ENCODE data around the gene POLR1A. TPM values are rescaled to one million over a fixed set of nuclear protein-coding genes. Genes with fewer than 3 reads are reported as not detected.

Gene POLR1A
- total RNA-seq, 1 experiment from 2014 or later: 47.5 TPM

DNA sequence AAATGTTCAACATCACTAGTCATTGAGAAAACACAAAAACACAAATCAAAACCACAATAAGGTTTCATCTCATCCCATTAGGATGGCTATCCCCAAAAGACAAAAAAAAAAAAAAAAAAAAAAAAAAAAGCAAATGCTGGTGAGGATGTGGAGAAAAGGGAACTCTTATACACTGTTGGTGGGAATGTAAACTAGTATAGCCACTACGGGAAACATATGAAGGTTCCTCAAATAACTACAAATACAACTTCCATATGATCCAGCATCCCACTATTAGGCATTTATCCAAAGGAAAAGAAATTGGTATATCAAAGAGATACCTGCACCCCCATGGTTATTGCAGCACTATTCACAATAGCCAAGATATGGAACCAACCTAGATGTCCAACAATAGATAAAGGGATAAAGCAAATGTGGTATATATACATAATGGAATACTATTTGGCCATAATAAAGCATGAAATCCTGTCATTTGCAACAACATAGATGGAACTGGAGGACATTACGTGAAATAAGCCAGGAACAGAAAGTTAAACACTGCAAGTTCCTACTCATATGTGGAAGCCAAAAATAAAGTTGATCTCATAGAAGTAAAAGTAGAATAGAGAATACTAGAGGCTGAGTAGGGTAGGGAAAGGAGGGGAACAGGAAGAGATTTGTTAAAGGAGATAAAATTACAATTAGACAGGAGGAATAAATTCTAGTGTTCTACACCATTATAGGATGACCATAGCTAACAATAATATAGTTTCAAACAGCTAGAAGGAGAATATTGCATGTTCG, 8.4 kb downstream of the POLR1A start (continued):
- TF ChIP-seq, protein P1, sequence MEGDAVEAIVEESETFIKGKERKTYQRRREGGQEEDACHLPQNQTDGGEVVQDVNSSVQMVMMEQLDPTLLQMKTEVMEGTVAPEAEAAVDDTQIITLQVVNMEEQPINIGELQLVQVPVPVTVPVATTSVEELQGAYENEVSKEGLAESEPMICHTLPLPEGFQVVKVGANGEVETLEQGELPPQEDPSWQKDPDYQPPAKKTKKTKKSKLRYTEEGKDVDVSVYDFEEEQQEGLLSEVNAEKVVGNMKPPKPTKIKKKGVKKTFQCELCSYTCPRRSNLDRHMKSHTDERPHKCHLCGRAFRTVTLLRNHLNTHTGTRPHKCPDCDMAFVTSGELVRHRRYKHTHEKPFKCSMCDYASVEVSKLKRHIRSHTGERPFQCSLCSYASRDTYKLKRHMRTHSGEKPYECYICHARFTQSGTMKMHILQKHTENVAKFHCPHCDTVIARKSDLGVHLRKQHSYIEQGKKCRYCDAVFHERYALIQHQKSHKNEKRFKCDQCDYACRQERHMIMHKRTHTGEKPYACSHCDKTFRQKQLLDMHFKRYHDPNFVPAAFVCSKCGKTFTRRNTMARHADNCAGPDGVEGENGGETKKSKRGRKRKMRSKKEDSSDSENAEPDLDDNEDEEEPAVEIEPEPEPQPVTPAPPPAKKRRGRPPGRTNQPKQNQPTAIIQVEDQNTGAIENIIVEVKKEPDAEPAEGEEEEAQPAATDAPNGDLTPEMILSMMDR (IDR thresholded peaks at IDR 0.05): no peak
- TF ChIP-seq ZNF416 (CRISPR knock-in tag; IDR thresholded peaks at IDR 0.05): no peak
- TF ChIP-seq, protein P2, sequence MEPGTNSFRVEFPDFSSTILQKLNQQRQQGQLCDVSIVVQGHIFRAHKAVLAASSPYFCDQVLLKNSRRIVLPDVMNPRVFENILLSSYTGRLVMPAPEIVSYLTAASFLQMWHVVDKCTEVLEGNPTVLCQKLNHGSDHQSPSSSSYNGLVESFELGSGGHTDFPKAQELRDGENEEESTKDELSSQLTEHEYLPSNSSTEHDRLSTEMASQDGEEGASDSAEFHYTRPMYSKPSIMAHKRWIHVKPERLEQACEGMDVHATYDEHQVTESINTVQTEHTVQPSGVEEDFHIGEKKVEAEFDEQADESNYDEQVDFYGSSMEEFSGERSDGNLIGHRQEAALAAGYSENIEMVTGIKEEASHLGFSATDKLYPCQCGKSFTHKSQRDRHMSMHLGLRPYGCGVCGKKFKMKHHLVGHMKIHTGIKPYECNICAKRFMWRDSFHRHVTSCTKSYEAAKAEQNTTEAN (CRISPR knock-in tag; IDR thresholded peaks at IDR 0.05): no peak

DNA sequence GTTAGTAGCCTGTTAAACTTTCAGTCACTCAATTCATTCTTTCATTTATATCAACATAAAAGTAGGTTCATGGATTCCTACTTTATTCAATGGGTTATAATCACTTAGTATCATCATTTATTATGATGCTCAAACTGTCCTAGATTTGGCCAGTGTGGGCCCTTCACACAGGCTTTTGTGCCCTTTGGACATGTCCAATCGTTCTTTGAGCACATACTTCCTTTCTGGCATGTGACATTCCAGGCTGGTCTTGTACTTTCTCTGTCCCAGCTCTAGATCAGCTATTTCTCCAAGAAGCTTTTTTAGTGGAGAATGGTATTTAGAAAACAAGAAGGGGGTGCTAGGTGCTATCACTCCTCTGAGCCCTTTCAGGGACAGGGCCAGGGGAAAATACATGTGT, 11.5 kb downstream of the POLR1A start:
- H3K27ac Mint-ChIP-seq: no peak overlapping the region
- peaks cover 55% of the 10 kb centered on the region for H3K36me3 Mint-ChIP-seq
- TF ChIP-seq, protein P3, sequence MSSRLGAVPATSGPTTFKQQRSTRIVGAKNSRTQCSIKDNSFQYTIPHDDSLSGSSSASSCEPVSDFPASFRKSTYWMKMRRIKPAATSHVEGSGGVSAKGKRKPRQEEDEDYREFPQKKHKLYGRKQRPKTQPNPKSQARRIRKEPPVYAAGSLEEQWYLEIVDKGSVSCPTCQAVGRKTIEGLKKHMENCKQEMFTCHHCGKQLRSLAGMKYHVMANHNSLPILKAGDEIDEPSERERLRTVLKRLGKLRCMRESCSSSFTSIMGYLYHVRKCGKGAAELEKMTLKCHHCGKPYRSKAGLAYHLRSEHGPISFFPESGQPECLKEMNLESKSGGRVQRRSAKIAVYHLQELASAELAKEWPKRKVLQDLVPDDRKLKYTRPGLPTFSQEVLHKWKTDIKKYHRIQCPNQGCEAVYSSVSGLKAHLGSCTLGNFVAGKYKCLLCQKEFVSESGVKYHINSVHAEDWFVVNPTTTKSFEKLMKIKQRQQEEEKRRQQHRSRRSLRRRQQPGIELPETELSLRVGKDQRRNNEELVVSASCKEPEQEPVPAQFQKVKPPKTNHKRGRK (CRISPR knock-in tag; IDR thresholded peaks at IDR 0.05; ENCODE audit: borderline replicate concordance): no peak
- TF ChIP-seq, protein P4, sequence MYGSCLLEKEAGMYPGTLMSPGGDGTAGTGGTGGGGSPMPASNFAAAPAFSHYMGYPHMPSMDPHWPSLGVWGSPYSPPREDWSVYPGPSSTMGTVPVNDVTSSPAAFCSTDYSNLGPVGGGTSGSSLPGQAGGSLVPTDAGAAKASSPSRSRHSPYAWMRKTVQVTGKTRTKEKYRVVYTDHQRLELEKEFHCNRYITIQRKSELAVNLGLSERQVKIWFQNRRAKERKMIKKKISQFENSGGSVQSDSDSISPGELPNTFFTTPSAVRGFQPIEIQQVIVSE (CRISPR knock-in tag; IDR thresholded peaks at IDR 0.05; ENCODE audit: borderline replicate concordance): no peak
- TF ChIP-seq NFYB (CRISPR knock-in tag; conservative IDR thresholded peaks at IDR 0.05; ENCODE audit: low read depth): no peak
- TF ChIP-seq NR1H2 (CRISPR knock-in tag; IDR thresholded peaks at IDR 0.05): no peak
- TF ChIP-seq, protein P5, sequence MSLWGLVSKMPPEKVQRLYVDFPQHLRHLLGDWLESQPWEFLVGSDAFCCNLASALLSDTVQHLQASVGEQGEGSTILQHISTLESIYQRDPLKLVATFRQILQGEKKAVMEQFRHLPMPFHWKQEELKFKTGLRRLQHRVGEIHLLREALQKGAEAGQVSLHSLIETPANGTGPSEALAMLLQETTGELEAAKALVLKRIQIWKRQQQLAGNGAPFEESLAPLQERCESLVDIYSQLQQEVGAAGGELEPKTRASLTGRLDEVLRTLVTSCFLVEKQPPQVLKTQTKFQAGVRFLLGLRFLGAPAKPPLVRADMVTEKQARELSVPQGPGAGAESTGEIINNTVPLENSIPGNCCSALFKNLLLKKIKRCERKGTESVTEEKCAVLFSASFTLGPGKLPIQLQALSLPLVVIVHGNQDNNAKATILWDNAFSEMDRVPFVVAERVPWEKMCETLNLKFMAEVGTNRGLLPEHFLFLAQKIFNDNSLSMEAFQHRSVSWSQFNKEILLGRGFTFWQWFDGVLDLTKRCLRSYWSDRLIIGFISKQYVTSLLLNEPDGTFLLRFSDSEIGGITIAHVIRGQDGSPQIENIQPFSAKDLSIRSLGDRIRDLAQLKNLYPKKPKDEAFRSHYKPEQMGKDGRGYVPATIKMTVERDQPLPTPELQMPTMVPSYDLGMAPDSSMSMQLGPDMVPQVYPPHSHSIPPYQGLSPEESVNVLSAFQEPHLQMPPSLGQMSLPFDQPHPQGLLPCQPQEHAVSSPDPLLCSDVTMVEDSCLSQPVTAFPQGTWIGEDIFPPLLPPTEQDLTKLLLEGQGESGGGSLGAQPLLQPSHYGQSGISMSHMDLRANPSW (CRISPR knock-in tag; conservative IDR thresholded peaks at IDR 0.05; ENCODE audit: low read depth): no peak
- TF ChIP-seq, protein P6, sequence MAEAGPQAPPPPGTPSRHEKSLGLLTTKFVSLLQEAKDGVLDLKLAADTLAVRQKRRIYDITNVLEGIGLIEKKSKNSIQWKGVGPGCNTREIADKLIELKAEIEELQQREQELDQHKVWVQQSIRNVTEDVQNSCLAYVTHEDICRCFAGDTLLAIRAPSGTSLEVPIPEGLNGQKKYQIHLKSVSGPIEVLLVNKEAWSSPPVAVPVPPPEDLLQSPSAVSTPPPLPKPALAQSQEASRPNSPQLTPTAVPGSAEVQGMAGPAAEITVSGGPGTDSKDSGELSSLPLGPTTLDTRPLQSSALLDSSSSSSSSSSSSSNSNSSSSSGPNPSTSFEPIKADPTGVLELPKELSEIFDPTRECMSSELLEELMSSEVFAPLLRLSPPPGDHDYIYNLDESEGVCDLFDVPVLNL (CRISPR knock-in tag; IDR thresholded peaks at IDR 0.05; ENCODE audit: borderline replicate concordance, low read depth): no peak
- TF ChIP-seq MYBL2 (CRISPR knock-in tag; IDR thresholded peaks at IDR 0.05): no peak
- TF ChIP-seq, protein P7, sequence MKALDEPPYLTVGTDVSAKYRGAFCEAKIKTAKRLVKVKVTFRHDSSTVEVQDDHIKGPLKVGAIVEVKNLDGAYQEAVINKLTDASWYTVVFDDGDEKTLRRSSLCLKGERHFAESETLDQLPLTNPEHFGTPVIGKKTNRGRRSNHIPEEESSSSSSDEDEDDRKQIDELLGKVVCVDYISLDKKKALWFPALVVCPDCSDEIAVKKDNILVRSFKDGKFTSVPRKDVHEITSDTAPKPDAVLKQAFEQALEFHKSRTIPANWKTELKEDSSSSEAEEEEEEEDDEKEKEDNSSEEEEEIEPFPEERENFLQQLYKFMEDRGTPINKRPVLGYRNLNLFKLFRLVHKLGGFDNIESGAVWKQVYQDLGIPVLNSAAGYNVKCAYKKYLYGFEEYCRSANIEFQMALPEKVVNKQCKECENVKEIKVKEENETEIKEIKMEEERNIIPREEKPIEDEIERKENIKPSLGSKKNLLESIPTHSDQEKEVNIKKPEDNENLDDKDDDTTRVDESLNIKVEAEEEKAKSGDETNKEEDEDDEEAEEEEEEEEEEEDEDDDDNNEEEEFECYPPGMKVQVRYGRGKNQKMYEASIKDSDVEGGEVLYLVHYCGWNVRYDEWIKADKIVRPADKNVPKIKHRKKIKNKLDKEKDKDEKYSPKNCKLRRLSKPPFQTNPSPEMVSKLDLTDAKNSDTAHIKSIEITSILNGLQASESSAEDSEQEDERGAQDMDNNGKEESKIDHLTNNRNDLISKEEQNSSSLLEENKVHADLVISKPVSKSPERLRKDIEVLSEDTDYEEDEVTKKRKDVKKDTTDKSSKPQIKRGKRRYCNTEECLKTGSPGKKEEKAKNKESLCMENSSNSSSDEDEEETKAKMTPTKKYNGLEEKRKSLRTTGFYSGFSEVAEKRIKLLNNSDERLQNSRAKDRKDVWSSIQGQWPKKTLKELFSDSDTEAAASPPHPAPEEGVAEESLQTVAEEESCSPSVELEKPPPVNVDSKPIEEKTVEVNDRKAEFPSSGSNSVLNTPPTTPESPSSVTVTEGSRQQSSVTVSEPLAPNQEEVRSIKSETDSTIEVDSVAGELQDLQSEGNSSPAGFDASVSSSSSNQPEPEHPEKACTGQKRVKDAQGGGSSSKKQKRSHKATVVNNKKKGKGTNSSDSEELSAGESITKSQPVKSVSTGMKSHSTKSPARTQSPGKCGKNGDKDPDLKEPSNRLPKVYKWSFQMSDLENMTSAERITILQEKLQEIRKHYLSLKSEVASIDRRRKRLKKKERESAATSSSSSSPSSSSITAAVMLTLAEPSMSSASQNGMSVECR (CRISPR knock-in tag; IDR thresholded peaks at IDR 0.05; ENCODE audit: borderline replicate concordance): no peak
- no peak for TF ChIP-seq TEAD1 (CRISPR knock-in tag; IDR thresholded peaks at IDR 0.05)
- TF ChIP-seq FOXJ3 (CRISPR knock-in tag; IDR thresholded peaks at IDR 0.05; ENCODE audit: borderline replicate concordance): no peak
- TF ChIP-seq ATF1 (CRISPR knock-in tag; IDR thresholded peaks at IDR 0.05): no peak
- no peak for TF ChIP-seq FOXK1 (CRISPR knock-in tag; IDR thresholded peaks at IDR 0.05)
- TF ChIP-seq, protein P8, sequence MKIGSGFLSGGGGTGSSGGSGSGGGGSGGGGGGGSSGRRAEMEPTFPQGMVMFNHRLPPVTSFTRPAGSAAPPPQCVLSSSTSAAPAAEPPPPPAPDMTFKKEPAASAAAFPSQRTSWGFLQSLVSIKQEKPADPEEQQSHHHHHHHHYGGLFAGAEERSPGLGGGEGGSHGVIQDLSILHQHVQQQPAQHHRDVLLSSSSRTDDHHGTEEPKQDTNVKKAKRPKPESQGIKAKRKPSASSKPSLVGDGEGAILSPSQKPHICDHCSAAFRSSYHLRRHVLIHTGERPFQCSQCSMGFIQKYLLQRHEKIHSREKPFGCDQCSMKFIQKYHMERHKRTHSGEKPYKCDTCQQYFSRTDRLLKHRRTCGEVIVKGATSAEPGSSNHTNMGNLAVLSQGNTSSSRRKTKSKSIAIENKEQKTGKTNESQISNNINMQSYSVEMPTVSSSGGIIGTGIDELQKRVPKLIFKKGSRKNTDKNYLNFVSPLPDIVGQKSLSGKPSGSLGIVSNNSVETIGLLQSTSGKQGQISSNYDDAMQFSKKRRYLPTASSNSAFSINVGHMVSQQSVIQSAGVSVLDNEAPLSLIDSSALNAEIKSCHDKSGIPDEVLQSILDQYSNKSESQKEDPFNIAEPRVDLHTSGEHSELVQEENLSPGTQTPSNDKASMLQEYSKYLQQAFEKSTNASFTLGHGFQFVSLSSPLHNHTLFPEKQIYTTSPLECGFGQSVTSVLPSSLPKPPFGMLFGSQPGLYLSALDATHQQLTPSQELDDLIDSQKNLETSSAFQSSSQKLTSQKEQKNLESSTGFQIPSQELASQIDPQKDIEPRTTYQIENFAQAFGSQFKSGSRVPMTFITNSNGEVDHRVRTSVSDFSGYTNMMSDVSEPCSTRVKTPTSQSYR (CRISPR knock-in tag; IDR thresholded peaks at IDR 0.05): no peak
- no peak for TF ChIP-seq ESRRA (CRISPR knock-in tag; IDR thresholded peaks at IDR 0.05; ENCODE audit: borderline replicate concordance)

More for the DNA sequence above, 11.5 kb downstream of the POLR1A start:
- no peak overlapping the region for H3K4me3 Mint-ChIP-seq
- ATAC-seq (no peak), DNase-seq (ENCODE audit: low spot score) (no peak)
- no peaks in the 10 kb centered on the region for H3K4me1 Mint-ChIP-seq
- ChIA-PET CTCF (no interaction called here), POLR2A (no interaction called here)
- no peaks in the 10 kb centered on the region for H3K27me3 Mint-ChIP-seq (ENCODE audit: low read depth)
- H3K9me3 Mint-ChIP-seq: no peaks in the 10 kb centered on the region
